Peyer's patch (tissue), 4 donors: ENCODE measurements around the gene ADTRP. TPM values are rescaled to one million over a fixed set of nuclear protein-coding genes. Genes with fewer than 3 reads are reported as not detected.

Experiments
- DNase-seq, 3 donors: peaks; one replicate each; pipeline ENCODE4 v3.0.0-alpha.2; 2017 to 2019
- H3K27ac ChIP-seq, 4 donors: fragments of 200-600 bp; sonication (generic); one replicate each; pipeline ENCODE4 v1.5.1; 2016 to 2019
- H3K27me3 ChIP-seq, 2 donors: fragments of 200-600 bp; sonication (generic); one replicate each; pipeline ENCODE4 v1.5.1; 2019
- H3K36me3 ChIP-seq, 3 donors: fragments of 200-600 bp; sonication (generic); one replicate each; pipeline ENCODE4 v1.5.1; 2016 to 2019
- H3K4me1 ChIP-seq, 4 donors: fragments of 200-600 bp; sonication (generic); one replicate each; pipeline ENCODE4 v1.5.1; 2016 to 2019
- H3K4me3 ChIP-seq, 4 donors: fragments of 200-600 bp; sonication (generic); 1 replicate in 3 of 4; 2 replicates in 1 of 4; pipeline ENCODE4 v1.5.1; 2016 to 2019; ENCODE audit warnings: mild to moderate bottlenecking in 1 of 4
- H3K9me3 ChIP-seq, 4 donors: fragments of 200-600 bp; sonication (generic); one replicate each; pipeline ENCODE4 v1.5.1; 2016 to 2019; ENCODE audit warnings: mild to moderate bottlenecking in 1 of 4
- POLR2A ChIP-seq, 2 donors: fragments of 450-650 bp; IDR thresholded peaks; one replicate each; pipeline ENCODE4 v1.5.1; 2017; ENCODE audit warnings: antibody characterized with exemption in 2 of 2, mild to moderate bottlenecking in 2 of 2, moderate library complexity in 2 of 2
- total RNA-seq, 4 donors: library from RNA; depleted of rRNA; stranded (reverse); fragments of >200 nt; gene quantifications; one replicate each; pipeline ENCODE4 v1.1.0, GENCODE V29; 2016
- TF ChIP-seq, protein P1 (sequence below), 6 experiments: fragments of 450-650 bp in 4 of 6; fragments of 200-600 bp in 2 of 6; sonication (generic) in 1 of 6; IDR thresholded peaks; one replicate each; pipeline ENCODE4 v1.5.1; 2017 to 2019; ENCODE audit warnings: antibody characterized with exemption in 6 of 6, mild to moderate bottlenecking in 3 of 6, moderate library complexity in 1 of 6

The ADTRP gene
- total RNA-seq, 4 donors from 2014 or later: 33.8 to 187 (median 133) TPM

DNA sequence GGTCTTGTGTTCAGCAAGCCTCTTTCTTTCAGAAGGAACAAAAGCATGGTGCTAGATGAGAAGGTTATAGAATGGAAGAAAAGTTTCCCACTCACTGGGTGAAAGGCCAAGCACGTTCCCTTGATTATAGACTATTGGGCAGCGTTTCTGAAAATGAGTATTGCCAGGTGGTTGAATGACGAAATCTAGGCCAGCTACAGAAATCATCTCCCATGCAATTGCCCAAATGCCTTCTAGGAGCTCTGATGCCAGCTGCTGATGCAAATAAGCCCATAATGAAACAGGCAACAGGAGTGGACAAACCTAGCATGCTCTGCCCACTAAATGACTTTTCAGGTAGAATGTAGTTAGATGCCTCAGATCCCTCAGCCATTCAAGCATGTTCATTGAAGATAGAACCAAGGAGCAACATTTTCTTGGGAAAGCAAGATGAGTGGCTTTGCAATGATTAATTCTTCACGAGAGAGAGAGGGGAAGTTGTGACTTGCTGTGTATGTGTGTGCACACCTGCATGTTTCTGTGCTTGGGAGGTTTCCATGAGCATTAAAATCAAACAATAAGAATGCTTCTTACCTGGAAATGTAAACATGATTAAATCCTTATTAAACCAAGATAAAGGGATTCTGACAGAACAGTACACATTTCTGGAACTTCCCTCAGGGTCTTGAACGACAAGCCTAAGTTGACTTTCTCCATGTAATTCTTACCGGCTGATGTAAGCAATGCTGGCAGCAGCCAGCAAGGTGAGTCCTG lies 43.6 kb downstream of the ADTRP start:
- Histone ChIP-seq H3K4me1 (peaks cover 0 to 5% (median 0%) of the 10 kb centered on the region in 4 donors), H3K27ac (no peak overlapping the region), H3K9me3 (no peaks in the 10 kb centered on the region), H3K27me3 (no peaks in the 10 kb centered on the region), H3K4me3 (no peak overlapping the region), H3K36me3 (peaks cover 0 to 3% (median 0%) of the 10 kb centered on the region in 3 donors)
- TF ChIP-seq POLR2A (IDR thresholded peaks at IDR 0.05): no peak
- TF ChIP-seq, protein P1, sequence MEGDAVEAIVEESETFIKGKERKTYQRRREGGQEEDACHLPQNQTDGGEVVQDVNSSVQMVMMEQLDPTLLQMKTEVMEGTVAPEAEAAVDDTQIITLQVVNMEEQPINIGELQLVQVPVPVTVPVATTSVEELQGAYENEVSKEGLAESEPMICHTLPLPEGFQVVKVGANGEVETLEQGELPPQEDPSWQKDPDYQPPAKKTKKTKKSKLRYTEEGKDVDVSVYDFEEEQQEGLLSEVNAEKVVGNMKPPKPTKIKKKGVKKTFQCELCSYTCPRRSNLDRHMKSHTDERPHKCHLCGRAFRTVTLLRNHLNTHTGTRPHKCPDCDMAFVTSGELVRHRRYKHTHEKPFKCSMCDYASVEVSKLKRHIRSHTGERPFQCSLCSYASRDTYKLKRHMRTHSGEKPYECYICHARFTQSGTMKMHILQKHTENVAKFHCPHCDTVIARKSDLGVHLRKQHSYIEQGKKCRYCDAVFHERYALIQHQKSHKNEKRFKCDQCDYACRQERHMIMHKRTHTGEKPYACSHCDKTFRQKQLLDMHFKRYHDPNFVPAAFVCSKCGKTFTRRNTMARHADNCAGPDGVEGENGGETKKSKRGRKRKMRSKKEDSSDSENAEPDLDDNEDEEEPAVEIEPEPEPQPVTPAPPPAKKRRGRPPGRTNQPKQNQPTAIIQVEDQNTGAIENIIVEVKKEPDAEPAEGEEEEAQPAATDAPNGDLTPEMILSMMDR (IDR thresholded peaks at IDR 0.05): no peak
- DNase-seq: no peak

DNA sequence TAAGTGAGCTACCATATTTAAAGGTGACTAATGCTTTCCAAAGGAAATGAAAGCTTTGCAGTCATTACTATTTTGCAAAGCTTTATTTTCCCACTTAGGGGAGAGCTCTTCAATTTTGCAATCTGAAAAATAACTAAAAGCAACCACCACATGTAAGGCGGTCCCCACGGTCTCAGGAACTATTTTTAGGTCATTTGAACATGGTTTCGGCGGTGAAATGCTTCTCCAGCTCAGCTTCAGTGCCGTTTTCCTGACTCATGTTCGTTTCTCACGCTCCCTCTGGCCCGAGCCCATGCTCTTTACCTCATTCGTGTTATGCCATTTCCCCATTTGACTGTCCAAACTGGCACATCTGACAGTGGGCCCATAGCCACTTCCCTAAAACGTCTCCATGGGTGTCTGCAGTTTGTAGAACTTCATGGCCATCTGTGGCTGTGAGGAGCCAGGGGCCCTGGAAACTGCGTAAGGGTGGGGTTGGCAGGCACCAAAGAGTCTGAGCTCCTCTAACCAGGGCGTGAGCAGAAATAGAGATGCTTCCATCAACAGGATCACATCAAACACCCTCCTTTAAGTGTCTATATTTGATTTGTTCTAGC lies 46.5 kb downstream of the ADTRP start:
- no peak for TF ChIP-seq POLR2A (IDR thresholded peaks at IDR 0.05)
- TF ChIP-seq, protein P1 (IDR thresholded peaks at IDR 0.05): no peak
- Histone ChIP-seq H3K27ac (peak overlapping the region; percentile 8 to 38 (median 22)), H3K4me1 (peaks cover 0 to 5% (median 0%) of the 10 kb centered on the region in 4 donors), H3K9me3 (no peaks in the 10 kb centered on the region), H3K36me3 (peaks cover 0 to 3% (median 0%) of the 10 kb centered on the region in 3 donors), H3K4me3 (no peak overlapping the region), H3K27me3 (no peaks in the 10 kb centered on the region)
- DNase-seq: peak in 2 of 3 donors; percentile 43 to 67

DNA sequence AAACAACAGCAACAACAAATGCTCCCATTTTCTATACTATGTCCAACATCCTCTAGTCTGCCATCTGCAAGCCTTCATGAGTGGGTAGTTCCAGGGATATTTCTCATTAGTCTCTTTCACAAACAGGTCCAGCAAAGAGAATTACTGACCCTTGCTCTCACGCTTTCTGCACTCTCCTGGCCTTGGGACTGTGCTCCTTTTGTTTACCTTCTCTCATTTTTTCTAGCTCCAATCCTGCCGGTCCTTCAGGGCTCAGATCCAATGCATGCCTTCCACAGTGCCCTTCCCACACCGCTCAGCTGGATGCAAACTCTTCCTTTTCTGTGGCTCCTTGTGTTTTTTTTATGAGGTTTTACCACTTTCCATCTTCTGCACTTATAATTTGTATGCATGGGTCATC lies 47.2 kb downstream of the ADTRP start:
- H3K4me3 ChIP-seq: no peak overlapping the region
- peaks cover 0 to 5% (median 0%) of the 10 kb centered on the region in 4 donors for H3K4me1 ChIP-seq
- DNase-seq: no peak
- TF ChIP-seq POLR2A (IDR thresholded peaks at IDR 0.05): no peak
- TF ChIP-seq, protein P1 (IDR thresholded peaks at IDR 0.05): no peak
- H3K27ac ChIP-seq: peak overlapping the region in 1 of 4 donors; percentile 13
- peaks cover 0 to 3% (median 0%) of the 10 kb centered on the region in 3 donors for H3K36me3 ChIP-seq
- H3K9me3 ChIP-seq: no peaks in the 10 kb centered on the region
- H3K27me3 ChIP-seq: no peaks in the 10 kb centered on the region

DNA sequence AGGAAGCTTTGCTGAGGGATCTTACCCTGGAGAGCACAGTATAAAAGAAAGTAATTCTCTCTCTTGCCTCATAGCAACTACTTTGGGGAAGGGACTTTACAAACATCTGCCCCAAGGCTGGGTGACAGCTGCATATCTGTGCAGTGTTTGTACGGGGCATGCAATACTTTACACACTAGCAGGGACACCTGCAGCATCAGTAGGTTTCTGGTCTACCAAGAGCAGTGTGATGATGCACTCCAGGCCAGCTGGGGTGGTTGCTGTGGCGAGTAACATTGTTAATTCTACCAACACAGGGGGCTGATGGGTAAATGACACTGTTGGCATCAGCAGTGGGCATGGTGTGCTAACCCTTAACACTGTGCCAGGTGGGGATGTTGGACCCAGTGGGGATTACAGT lies 48.0 kb downstream of the ADTRP start:
- peak in 1 of 3 donors; percentile 20 for DNase-seq
- H3K9me3 ChIP-seq: no peaks in the 10 kb centered on the region
- no peaks in the 10 kb centered on the region for H3K27me3 ChIP-seq
- H3K4me1 ChIP-seq: peaks cover 0 to 5% (median 0%) of the 10 kb centered on the region in 4 donors
- TF ChIP-seq, protein P1 (IDR thresholded peaks at IDR 0.05): no peak
- no peak for TF ChIP-seq POLR2A (IDR thresholded peaks at IDR 0.05)
- H3K4me3 ChIP-seq: no peak overlapping the region
- peaks cover 0 to 3% (median 0%) of the 10 kb centered on the region in 3 donors for H3K36me3 ChIP-seq
- H3K27ac ChIP-seq: peak overlapping the region in 1 of 4 donors; percentile 23

DNA sequence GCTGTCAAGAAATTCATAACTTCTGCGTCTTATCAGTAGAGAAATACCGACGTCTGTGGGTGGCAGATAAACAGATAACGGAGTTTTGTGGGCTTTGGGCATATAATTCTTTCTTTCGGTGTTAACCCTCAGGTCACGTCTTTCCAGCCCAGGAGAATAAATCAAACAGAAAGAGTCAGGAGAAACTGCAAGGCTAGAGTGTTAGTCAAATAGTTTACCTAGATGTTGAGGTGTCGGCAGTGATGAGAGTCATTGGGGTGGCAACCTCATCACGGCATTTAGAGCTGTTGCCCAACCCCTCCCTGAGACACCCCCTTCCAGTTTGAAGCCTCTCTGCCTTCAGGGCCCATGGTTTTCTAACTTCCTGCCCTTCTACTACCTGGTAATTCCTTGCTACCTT lies 49.5 kb downstream of the ADTRP start:
- TF ChIP-seq POLR2A (IDR thresholded peaks at IDR 0.05): no peak
- H3K27me3 ChIP-seq: no peaks in the 10 kb centered on the region
- peaks cover 0 to 5% (median 0%) of the 10 kb centered on the region in 4 donors for H3K4me1 ChIP-seq
- no peaks in the 10 kb centered on the region for H3K9me3 ChIP-seq
- peaks cover 0 to 3% (median 0%) of the 10 kb centered on the region in 3 donors for H3K36me3 ChIP-seq
- peak overlapping the region in 2 of 4 donors; percentile 24 to 32 for H3K27ac ChIP-seq
- no peak overlapping the region for H3K4me3 ChIP-seq
- DNase-seq: no peak
